GM12873 (cell line): ENCODE results near the gene LRIG1.

Source experiments
- TF ChIP-seq, protein P1 (sequence below): IDR thresholded peaks from 2 replicates; pipeline ENCODE4 v1.5.1; 2012; ENCODE audit warnings: low read depth, mild to moderate bottlenecking, moderate library complexity, low read length, control low read depth; ENCODE audit not compliant: insufficient read depth; ENCODE audit errors: missing control alignments

Gene LRIG1

DNA sequence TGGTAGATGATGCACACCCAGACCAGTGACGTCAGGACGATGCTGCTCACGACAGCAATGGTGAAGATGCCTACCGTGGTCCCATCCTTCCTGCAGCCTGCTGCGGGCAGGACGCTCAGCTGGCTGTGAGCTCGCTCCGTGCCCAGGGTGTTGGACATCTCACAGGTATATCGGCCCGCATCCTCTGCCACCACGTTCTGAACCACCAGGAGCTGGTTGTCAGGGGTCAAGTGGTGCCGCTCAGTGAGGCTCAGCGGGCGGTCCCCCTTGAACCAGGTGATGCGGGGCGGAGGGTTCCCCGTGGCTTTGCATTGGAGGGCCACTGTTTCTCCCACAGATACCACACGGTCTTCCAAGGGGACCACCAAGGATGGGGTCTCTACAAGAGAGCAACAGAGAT, 117.8 kb downstream of the LRIG1 start:
- TF ChIP-seq, protein P1, sequence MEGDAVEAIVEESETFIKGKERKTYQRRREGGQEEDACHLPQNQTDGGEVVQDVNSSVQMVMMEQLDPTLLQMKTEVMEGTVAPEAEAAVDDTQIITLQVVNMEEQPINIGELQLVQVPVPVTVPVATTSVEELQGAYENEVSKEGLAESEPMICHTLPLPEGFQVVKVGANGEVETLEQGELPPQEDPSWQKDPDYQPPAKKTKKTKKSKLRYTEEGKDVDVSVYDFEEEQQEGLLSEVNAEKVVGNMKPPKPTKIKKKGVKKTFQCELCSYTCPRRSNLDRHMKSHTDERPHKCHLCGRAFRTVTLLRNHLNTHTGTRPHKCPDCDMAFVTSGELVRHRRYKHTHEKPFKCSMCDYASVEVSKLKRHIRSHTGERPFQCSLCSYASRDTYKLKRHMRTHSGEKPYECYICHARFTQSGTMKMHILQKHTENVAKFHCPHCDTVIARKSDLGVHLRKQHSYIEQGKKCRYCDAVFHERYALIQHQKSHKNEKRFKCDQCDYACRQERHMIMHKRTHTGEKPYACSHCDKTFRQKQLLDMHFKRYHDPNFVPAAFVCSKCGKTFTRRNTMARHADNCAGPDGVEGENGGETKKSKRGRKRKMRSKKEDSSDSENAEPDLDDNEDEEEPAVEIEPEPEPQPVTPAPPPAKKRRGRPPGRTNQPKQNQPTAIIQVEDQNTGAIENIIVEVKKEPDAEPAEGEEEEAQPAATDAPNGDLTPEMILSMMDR = no peak

GRCh38 chr3:66382142-66382541, 118.7 kb downstream of the LRIG1 start:
- TF ChIP-seq, protein P1 = no peak

DNA sequence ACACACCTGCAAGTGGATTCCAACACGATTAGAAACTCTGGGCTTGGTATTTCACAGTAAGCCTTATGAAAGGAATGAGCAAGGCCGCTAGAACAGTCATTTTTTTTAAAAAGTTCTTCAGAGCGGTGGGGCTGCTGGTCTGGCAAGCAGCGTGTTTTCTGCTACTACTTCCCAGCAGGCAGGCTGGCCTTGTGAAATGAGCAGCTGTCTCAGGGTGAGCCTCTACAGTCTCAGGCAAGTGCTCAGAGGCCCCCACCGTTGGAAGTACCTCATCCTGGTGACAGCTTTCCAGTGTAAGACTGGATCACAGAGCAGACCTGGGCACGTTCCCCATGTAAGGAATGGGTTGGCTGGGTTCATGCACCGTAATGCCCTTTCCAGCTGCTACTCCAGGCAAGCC, 119.2 kb downstream of the LRIG1 start:
- TF ChIP-seq, protein P1 = no peak

- TF ChIP-seq, protein P1 = no peak
These were observed 120.5 kb downstream of the LRIG1 start for GRCh38 chr3:66380200-66380932.

DNA sequence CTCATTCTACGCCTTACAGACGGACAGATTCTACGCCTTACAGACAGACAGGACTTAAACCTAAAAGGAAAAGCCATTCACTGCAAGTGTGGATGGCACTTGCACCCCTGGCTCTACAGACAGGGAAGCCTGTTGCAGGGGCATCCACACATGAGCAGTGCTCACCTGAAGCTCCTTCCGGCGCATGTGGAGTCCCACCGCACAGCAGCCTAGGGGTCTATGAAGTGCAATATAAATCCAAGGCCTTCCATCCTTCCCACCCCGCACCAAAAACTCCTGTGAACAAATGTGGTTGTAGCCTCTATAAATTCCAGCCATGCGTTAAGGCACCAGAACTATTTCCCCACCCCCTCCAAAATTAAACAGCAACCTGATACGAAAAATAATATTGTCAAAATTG, 121.3 kb downstream of the LRIG1 start:
- TF ChIP-seq, protein P1 = no peak

GRCh38 chr3:66378256-66378655, 122.6 kb downstream of the LRIG1 start:
- TF ChIP-seq, protein P1 = peak; percentile 60

GRCh38 chr3:66377800-66378199, 123.0 kb downstream of the LRIG1 start:
- TF ChIP-seq, protein P1 = no peak
